ENCODE results near the gene UBE2E1.

DNA sequence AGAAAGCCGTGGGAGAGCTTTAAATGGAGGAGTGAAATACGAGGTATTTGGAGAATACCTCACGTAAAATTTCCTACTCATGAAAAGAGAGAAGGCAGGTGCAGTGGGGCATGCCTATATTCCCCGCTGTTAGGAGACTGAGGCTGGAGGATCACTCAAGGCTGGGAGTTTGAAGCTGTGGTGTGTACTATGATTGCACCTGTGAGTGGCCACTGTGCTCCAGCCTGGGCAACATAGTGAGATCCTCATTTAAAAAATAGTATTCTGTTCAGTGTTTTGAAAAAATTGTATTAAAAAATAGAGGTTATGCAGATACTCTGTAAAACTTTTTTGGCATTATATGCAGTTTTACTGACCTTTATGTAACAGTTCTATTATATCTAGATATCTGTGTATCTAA lies 20.0 kb downstream of the UBE2E1 start:
- TF ChIP-seq TAF1 (conservative IDR thresholded peaks at IDR 0.05) = no peak
- TF ChIP-seq CTCF (IDR thresholded peaks at IDR 0.05; ENCODE audit: low read depth, low read length, missing input control) = no peak

Data from liver (tissue), 3 donors.